Body of pancreas (tissue), 4 donors: Measurements from ENCODE around the gene KRT35.

Experiments
- CTCF ChIP-seq, 7 experiments: fragments of 450-650 bp in 4 of 7; fragments of 200-600 bp in 3 of 7; sonication (generic) in 3 of 7; IDR thresholded peaks; one replicate each; pipeline ENCODE4 v1.5.1; 2016 to 2019; ENCODE audit warnings: antibody characterized with exemption in 7 of 7
- POLR2A ChIP-seq, 3 donors: fragments of 450-650 bp; IDR thresholded peaks; one replicate each; pipeline ENCODE4 v1.6.1; 2016; ENCODE audit warnings: antibody characterized with exemption in 3 of 3, mild to moderate bottlenecking in 2 of 3

GRCh38 chr17:41492771-41493170 lies 11.8 kb upstream of the KRT35 start:
- TF ChIP-seq CTCF (IDR thresholded peaks at IDR 0.05) (no peak), POLR2A (IDR thresholded peaks at IDR 0.05) (no peak)
